Neuronal stem cell (in vitro differentiated cells): Measurements from ENCODE around the gene LPIN1.

ENCODE experiments used
- DNase-seq: peaks from one replicate; pipeline ENCODE4 v3.0.0-alpha.2; 2013; ENCODE audit warnings: low spot score
- H2AFZ ChIP-seq: one replicate; pipeline ENCODE4 v1.6.1; 2013; ENCODE audit warnings: mild to moderate bottlenecking, low read length, inconsistent platforms
- H2AK5ac ChIP-seq: 2 replicates; pipeline ENCODE4 v1.6.1; 2013; ENCODE audit warnings: low read depth, mild to moderate bottlenecking, inconsistent platforms, low read length, moderate library complexity, mixed read lengths
- H2BK120ac ChIP-seq: 2 replicates; pipeline ENCODE4 v1.6.1; 2013; ENCODE audit warnings: low read depth, mild to moderate bottlenecking, inconsistent platforms, low read length, moderate library complexity, mixed read lengths
- H2BK12ac ChIP-seq: one replicate; pipeline ENCODE4 v1.6.1; 2013; ENCODE audit warnings: low read length, inconsistent platforms
- H2BK15ac ChIP-seq: 2 replicates; pipeline ENCODE4 v1.6.1; 2013; ENCODE audit warnings: mild to moderate bottlenecking, low read length, inconsistent platforms, mixed read lengths
- H2BK5ac ChIP-seq: one replicate; pipeline ENCODE4 v1.6.1; 2013; ENCODE audit warnings: inconsistent platforms, mild to moderate bottlenecking, low read length, moderate library complexity
- H3K14ac ChIP-seq: one replicate; pipeline ENCODE4 v1.6.1; 2013; ENCODE audit warnings: low read length, inconsistent platforms
- H3K18ac ChIP-seq: 2 replicates; pipeline ENCODE4 v1.6.1; 2013; ENCODE audit warnings: low read length, inconsistent platforms
- H3K23ac ChIP-seq: 2 replicates; pipeline ENCODE4 v1.6.1; 2013; ENCODE audit warnings: low read depth, mild to moderate bottlenecking, mixed read lengths, low read length, inconsistent platforms; ENCODE audit not compliant: poor library complexity
- H3K27ac ChIP-seq: replicated peaks from 3 replicates; pipeline ENCODE4 v1.5.1; 2013; ENCODE audit warnings: low read length, inconsistent platforms
- H3K27me3 ChIP-seq, 3 experiments: 2 replicates each; pipeline ENCODE4 v1.6.1; 2013; ENCODE audit warnings: low read length in 3 of 3, mild to moderate bottlenecking in 2 of 3, inconsistent platforms in 1 of 3, low read depth in 1 of 3, mixed read lengths in 1 of 3, moderate library complexity in 1 of 3; ENCODE audit not compliant: control insufficient read depth in 3 of 3, insufficient read depth in 3 of 3
- H3K36me3 ChIP-seq, 2 donors: replicated peaks in 1 of 2; 2 replicates each; pipeline ENCODE4 v1.6.1; 2013; ENCODE audit warnings: low read length in 2 of 2; ENCODE audit not compliant: control insufficient read depth in 2 of 2, insufficient read depth in 2 of 2
- H3K4ac ChIP-seq: 2 replicates; pipeline ENCODE4 v1.6.1; 2013; ENCODE audit warnings: inconsistent platforms, mild to moderate bottlenecking, low read length, moderate library complexity
- H3K4me1 ChIP-seq, 2 donors: 1 replicate in 1 of 2; 2 replicates in 1 of 2; pipeline ENCODE4 v1.6.1; 2013; ENCODE audit warnings: low read length in 2 of 2, low read depth in 1 of 2; ENCODE audit not compliant: control insufficient read depth in 2 of 2, insufficient read depth in 1 of 2
- H3K4me2 ChIP-seq: one replicate; pipeline ENCODE4 v1.6.1; 2013; ENCODE audit warnings: mild to moderate bottlenecking, low read length, inconsistent platforms; ENCODE audit not compliant: insufficient read depth, poor library complexity, severe bottlenecking
- H3K4me3 ChIP-seq, 2 donors: 2 replicates each; pipeline ENCODE4 v1.5.1; 2013; ENCODE audit warnings: low read length in 2 of 2, mild to moderate bottlenecking in 2 of 2, inconsistent platforms in 1 of 2, moderate library complexity in 1 of 2
- H3K79me1 ChIP-seq: one replicate; pipeline ENCODE4 v1.6.1; 2013; ENCODE audit warnings: low read depth, mild to moderate bottlenecking, inconsistent platforms, low read length, moderate library complexity
- H3K9ac ChIP-seq: one replicate; pipeline ENCODE4 v1.6.1; 2013; ENCODE audit warnings: mild to moderate bottlenecking, low read depth, low read length, inconsistent platforms; ENCODE audit not compliant: poor library complexity
- H3K9me3 ChIP-seq, 2 donors: replicated peaks in 1 of 2; 2 replicates each; pipeline versions ENCODE3 to v1.6.1; 2013; ENCODE audit warnings: low read length in 2 of 2, mild to moderate bottlenecking in 2 of 2, inconsistent platforms in 1 of 2, low read depth in 1 of 2, mixed read lengths in 1 of 2, moderate library complexity in 1 of 2; ENCODE audit not compliant: control insufficient read depth in 2 of 2, insufficient read depth in 1 of 2
- H4K8ac ChIP-seq: one replicate; pipeline ENCODE4 v1.6.1; 2013; ENCODE audit warnings: low read depth, mild to moderate bottlenecking, inconsistent platforms, low read length, moderate library complexity
- H4K91ac ChIP-seq: one replicate; pipeline ENCODE4 v1.6.1; 2013; ENCODE audit warnings: low read length, low read depth, mild to moderate bottlenecking, inconsistent platforms; ENCODE audit not compliant: poor library complexity
- WGBS, 2 donors: extraction: QIAGEN DNeasy Blood & Tissue Kit; methylation state at CpG; one replicate each; pipeline ENCODE4 v1.1.7; 2013; ENCODE audit warnings: missing lambda C conversion rate in 2 of 2, mixed read lengths in 1 of 2; ENCODE audit not compliant: insufficient read length in 2 of 2, insufficient replicate concordance in 1 of 2; ENCODE audit errors: extremely low coverage in 2 of 2; 5-methylcytosine and 5-hydroxymethylcytosine counted together

Gene LPIN1

DNA sequence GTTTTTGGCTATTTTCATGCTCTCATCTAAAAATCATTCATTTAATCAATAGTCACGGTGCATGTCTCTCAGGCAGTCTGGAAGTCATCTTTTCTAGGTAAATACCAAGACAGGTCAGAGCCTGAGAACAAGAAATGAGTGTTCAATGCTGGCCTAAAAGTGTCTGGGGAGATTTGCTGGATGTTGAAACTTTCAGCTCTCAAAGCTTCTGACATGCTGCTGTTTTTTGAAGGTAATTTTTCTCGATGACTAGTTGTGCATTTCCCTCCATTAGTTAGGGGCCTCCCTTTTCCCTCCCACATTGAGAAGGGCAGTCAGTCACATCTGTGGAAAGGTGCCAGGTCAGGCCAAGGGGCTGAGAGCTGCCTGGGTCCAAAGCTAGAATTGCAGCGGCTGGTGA, 115.6 kb downstream of the LPIN1 start:
- H4K8ac ChIP-seq = no peak overlapping the region
- no peak overlapping the region for H3K4me2 ChIP-seq
- no CpG with 5 or more reads among the region's 3 CpGs for WGBS, 2 donors
- no peak overlapping the region for H2BK15ac ChIP-seq
- no peak overlapping the region for H3K9ac ChIP-seq
- no peaks in the 10 kb centered on the region for H3K36me3 ChIP-seq
- no peak overlapping the region for H2AK5ac ChIP-seq
- H3K27me3 ChIP-seq = no peaks in the 10 kb centered on the region
- DNase-seq = no peak
- H3K4ac ChIP-seq = no peak overlapping the region
- no peak overlapping the region for H3K23ac ChIP-seq
- no peak overlapping the region for H4K91ac ChIP-seq
- no peak overlapping the region for H2BK5ac ChIP-seq
- H3K14ac ChIP-seq = no peak overlapping the region
- no peak overlapping the region for H2BK12ac ChIP-seq
- H2BK120ac ChIP-seq = no peak overlapping the region
- H3K79me1 ChIP-seq = no peaks in the 10 kb centered on the region
- no peak overlapping the region for H3K18ac ChIP-seq
- no peak overlapping the region for H3K4me3 ChIP-seq
- no peak overlapping the region for H2AFZ ChIP-seq
- peaks cover 13 to 16% of the 10 kb centered on the region in 2 donors for H3K4me1 ChIP-seq
- no peak overlapping the region for H3K27ac ChIP-seq
- H3K9me3 ChIP-seq = peaks cover 23 to 46% of the 10 kb centered on the region in 2 donors

DNA sequence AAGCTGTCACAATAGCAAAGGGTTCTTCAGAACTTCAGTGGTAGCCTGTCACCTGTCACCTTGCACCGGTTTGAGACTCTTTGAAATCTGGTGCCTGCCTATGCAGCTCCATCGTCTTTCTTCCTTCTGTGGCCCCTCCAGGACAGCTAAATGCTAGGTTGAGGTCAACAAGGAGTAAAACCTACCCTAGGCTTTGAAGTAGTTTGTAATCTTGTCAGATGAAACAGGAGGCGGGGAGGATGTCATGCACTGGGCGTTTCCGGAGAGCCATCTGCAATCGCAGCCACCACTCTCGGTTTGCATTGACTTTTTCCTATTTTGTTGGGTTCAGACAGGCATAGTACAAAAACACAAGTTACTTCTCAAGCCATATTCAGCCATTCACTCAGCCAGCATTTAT, 116.7 kb downstream of the LPIN1 start:
- H3K9me3 ChIP-seq = peaks cover 15 to 37% of the 10 kb centered on the region in 2 donors
- no peak overlapping the region for H2AK5ac ChIP-seq
- H3K4me1 ChIP-seq = peaks cover 13 to 16% of the 10 kb centered on the region in 2 donors
- H3K79me1 ChIP-seq = no peaks in the 10 kb centered on the region
- no peak overlapping the region for H2BK15ac ChIP-seq
- H3K9ac ChIP-seq = no peak overlapping the region
- no peak overlapping the region for H2BK120ac ChIP-seq
- peak overlapping the region; percentile 63 for H3K27ac ChIP-seq
- H4K8ac ChIP-seq = no peak overlapping the region
- H3K4ac ChIP-seq = no peak overlapping the region
- H3K4me3 ChIP-seq = no peak overlapping the region
- peak overlapping the region; percentile 4 for H3K18ac ChIP-seq
- no peak overlapping the region for H2BK12ac ChIP-seq
- H4K91ac ChIP-seq = no peak overlapping the region
- H3K4me2 ChIP-seq = no peak overlapping the region
- peak overlapping the region; percentile 86 for H2AFZ ChIP-seq
- H3K36me3 ChIP-seq = no peaks in the 10 kb centered on the region
- no peak for DNase-seq
- no peak overlapping the region for H3K14ac ChIP-seq
- no peak overlapping the region for H3K23ac ChIP-seq
- H2BK5ac ChIP-seq = no peak overlapping the region
- WGBS, 2 donors = no CpG with 5 or more reads among the region's 7 CpGs
- no peaks in the 10 kb centered on the region for H3K27me3 ChIP-seq

DNA sequence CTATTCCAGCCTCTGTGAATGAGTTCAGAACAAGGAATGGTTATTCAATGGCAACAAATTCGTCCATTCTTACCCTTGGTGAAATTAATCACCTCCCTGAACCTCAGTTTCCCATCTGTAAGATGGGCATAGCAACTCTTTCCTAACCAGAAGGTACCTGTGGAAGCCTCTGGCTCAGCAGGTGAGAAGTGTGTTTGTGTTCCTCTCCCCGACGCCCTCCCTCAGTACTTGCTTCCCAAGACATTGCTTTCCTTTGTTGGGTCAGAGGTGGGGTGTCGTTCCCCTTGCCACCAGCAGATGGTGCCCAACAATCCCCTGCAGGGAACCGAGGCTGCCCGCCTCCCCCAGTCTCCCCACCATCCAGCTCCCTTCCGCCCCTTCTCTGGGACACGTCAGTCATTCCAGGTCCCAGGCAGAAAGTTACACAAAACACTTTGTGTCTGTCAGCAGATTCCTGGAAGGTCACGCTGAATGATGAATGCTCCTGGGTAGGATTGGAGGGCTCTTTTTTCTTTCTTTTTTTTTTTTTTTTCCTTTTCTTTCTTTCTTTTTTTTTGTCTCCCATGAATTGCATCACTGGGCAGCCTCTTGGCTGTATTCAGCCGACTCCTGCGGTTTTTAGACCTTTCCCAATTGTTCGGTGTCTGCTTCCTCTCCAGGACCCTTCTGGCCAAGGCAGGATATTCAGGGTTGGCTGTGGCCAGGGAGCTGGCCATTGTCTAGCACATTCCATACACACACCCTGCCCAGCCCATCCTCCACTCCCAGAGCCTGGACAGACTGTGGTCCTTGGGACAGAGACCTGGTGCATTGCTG, 117.3 kb downstream of the LPIN1 start:
- H3K27ac ChIP-seq = peak overlapping the region; percentile 82
- H3K4ac ChIP-seq = no peak overlapping the region
- no peak overlapping the region for H3K9ac ChIP-seq
- peaks cover 12 to 31% of the 10 kb centered on the region in 2 donors for H3K9me3 ChIP-seq
- H3K18ac ChIP-seq = no peak overlapping the region
- DNase-seq = peak; percentile 91
- H4K8ac ChIP-seq = no peak overlapping the region
- WGBS, 2 donors = no CpG with 5 or more reads among the region's 12 CpGs
- no peak overlapping the region for H2BK120ac ChIP-seq
- no peak overlapping the region for H2AK5ac ChIP-seq
- no peak overlapping the region for H2BK15ac ChIP-seq
- no peaks in the 10 kb centered on the region for H3K79me1 ChIP-seq
- peak overlapping the region; percentile 86 for H2AFZ ChIP-seq
- peaks cover 13 to 16% of the 10 kb centered on the region in 2 donors for H3K4me1 ChIP-seq
- H3K4me3 ChIP-seq = no peak overlapping the region
- no peak overlapping the region for H2BK12ac ChIP-seq
- H3K23ac ChIP-seq = no peak overlapping the region
- H2BK5ac ChIP-seq = no peak overlapping the region
- H3K4me2 ChIP-seq = no peak overlapping the region
- no peaks in the 10 kb centered on the region for H3K27me3 ChIP-seq
- H3K14ac ChIP-seq = no peak overlapping the region
- no peaks in the 10 kb centered on the region for H3K36me3 ChIP-seq
- no peak overlapping the region for H4K91ac ChIP-seq

DNA sequence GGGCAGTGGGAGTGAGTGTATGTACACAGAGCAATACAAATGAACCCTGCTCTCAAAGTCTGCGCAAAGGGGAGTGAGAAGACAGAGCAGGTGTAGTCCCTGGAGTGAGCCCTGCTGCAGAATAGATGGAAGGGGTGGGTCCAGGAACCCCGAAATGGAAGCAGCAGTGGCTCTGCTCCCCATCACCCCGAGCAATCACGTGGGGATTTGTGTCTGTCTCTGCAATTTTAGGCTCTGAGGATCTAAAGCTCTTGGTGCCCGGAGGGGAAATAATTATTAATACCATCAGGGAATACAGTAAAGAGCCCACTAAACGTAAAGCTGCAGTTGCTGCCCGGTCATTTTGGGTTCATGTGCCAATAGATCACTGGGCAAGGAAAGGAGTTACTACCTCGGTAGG, 118.3 kb downstream of the LPIN1 start:
- H2BK12ac ChIP-seq = peak overlapping the region; percentile 18
- no peak overlapping the region for H2BK15ac ChIP-seq
- no peak overlapping the region for H2BK5ac ChIP-seq
- DNase-seq = no peak
- WGBS, 2 donors = no CpG with 5 or more reads among the region's 8 CpGs
- peak overlapping the region; percentile 82 for H3K27ac ChIP-seq
- H3K18ac ChIP-seq = peak overlapping the region; percentile 86
- H2AFZ ChIP-seq = no peak overlapping the region
- H2AK5ac ChIP-seq = peak overlapping the region; percentile 81
- H4K8ac ChIP-seq = no peak overlapping the region
- H3K27me3 ChIP-seq = no peaks in the 10 kb centered on the region
- H3K23ac ChIP-seq = no peak overlapping the region
- no peak overlapping the region for H3K4ac ChIP-seq
- H3K79me1 ChIP-seq = no peaks in the 10 kb centered on the region
- no peak overlapping the region for H3K4me2 ChIP-seq
- no peak overlapping the region for H3K4me3 ChIP-seq
- no peaks in the 10 kb centered on the region for H3K36me3 ChIP-seq
- H3K9ac ChIP-seq = no peak overlapping the region
- H4K91ac ChIP-seq = no peak overlapping the region
- H3K4me1 ChIP-seq = peaks cover 16% of the 10 kb centered on the region in 2 donors
- no peak overlapping the region for H3K14ac ChIP-seq
- H3K9me3 ChIP-seq = peaks cover 4 to 21% of the 10 kb centered on the region in 2 donors
- peak overlapping the region; percentile 73 for H2BK120ac ChIP-seq
